ENCODE measurements around the gene NRIP1. TPM values are rescaled to one million over a fixed set of nuclear protein-coding genes. Genes with fewer than 3 reads are reported as not detected.

NRIP1 gene
- total RNA-seq, 1 experiment from 2014 or later = 19.1 TPM

GRCh38 chr21:14949603-14950002 lies 115.2 kb downstream of the NRIP1 start:
- Histone ChIP-seq H3K36me3 (ENCODE audit: control insufficient read depth, insufficient read depth, low read length) (no peaks in the 10 kb centered on the region), H3K4me1 (ENCODE audit: control insufficient read depth, insufficient read depth, low read length) (no peaks in the 10 kb centered on the region), H3K27me3 (ENCODE audit: control insufficient read depth, insufficient read depth, low read length) (no peaks in the 10 kb centered on the region), H3K9me3 (ENCODE audit: control insufficient read depth, insufficient read depth, low read depth, low read length) (no peaks in the 10 kb centered on the region), H3K4me3 (ENCODE audit: low read depth in 2 of 2, low read length in 2 of 2) (no peak overlapping the region), H3K27ac (ENCODE audit: low read length) (no peak overlapping the region)
- DNase-seq (ENCODE audit: low read depth, low spot score) (no peak), ATAC-seq (no peak)
- in situ Hi-C loops (cut with HindIII; ENCODE audit: low pct_unique_long_range_greater_than_20kb, low sequenced_read_pairs) (no loop called here), intact Hi-C loops (cut with micrococcal nuclease; ENCODE audit: unreplicated experiment) (no loop called here)
- BruUV-seq (replicated peaks) = no TSS peak
- ChIA-PET POLR2A (no interaction called here), CTCF (no interaction called here)
- TF ChIP-seq TCF7L2 (IDR thresholded peaks at IDR 0.05; ENCODE audit: low read depth, low read length) (no peak), REST (IDR thresholded peaks at IDR 0.05; ENCODE audit: insufficient read depth in 1 of 2, low read depth in 2 of 2, low read length in 1 of 2) (no peak), POLR2AphosphoS5 (IDR thresholded peaks at IDR 0.05; ENCODE audit: low read depth, low read length) (no peak), SIN3A (IDR thresholded peaks at IDR 0.05; ENCODE audit: borderline replicate concordance, insufficient read depth, low read depth, low read length) (no peak), CTCF (IDR thresholded peaks at IDR 0.05) (no peak)

GRCh38 chr21:14947613-14948160 lies 117.1 kb downstream of the NRIP1 start:
- TF ChIP-seq POLR2AphosphoS5 (IDR thresholded peaks at IDR 0.05; ENCODE audit: low read depth, low read length) = no peak
- BruUV-seq (replicated peaks) = no TSS peak
- H3K36me3 ChIP-seq (ENCODE audit: control insufficient read depth, insufficient read depth, low read length) = no peaks in the 10 kb centered on the region
- H3K27me3 ChIP-seq (ENCODE audit: control insufficient read depth, insufficient read depth, low read length) = no peaks in the 10 kb centered on the region
- H3K9me3 ChIP-seq (ENCODE audit: control insufficient read depth, insufficient read depth, low read depth, low read length) = no peaks in the 10 kb centered on the region
- DNase-seq (ENCODE audit: low read depth, low spot score) (no peak), ATAC-seq (no peak)
- in situ Hi-C loops (cut with HindIII; ENCODE audit: low pct_unique_long_range_greater_than_20kb, low sequenced_read_pairs) = no loop called here
- ChIA-PET CTCF (no interaction called here), POLR2A (no interaction called here)
- H3K4me3 ChIP-seq (ENCODE audit: low read depth in 2 of 2, low read length in 2 of 2) = no peak overlapping the region
- H3K4me1 ChIP-seq (ENCODE audit: control insufficient read depth, insufficient read depth, low read length) = no peaks in the 10 kb centered on the region
- H3K27ac ChIP-seq (ENCODE audit: low read length) = no peak overlapping the region
- intact Hi-C loops (cut with micrococcal nuclease; ENCODE audit: unreplicated experiment) = no loop called here

GRCh38 chr21:14945176-14945575 lies 119.6 kb downstream of the NRIP1 start:
- no peaks in the 10 kb centered on the region for H3K4me1 ChIP-seq (ENCODE audit: control insufficient read depth, insufficient read depth, low read length)
- intact Hi-C loops (cut with micrococcal nuclease; ENCODE audit: unreplicated experiment) (no loop called here), in situ Hi-C loops (cut with HindIII; ENCODE audit: low pct_unique_long_range_greater_than_20kb, low sequenced_read_pairs) (no loop called here)
- ChIA-PET POLR2A (no interaction called here), CTCF (no interaction called here)
- no peak overlapping the region for H3K27ac ChIP-seq (ENCODE audit: low read length)
- no peak for ATAC-seq
- BruUV-seq (replicated peaks) = no TSS peak
- TF ChIP-seq REST (IDR thresholded peaks at IDR 0.05; ENCODE audit: insufficient read depth in 1 of 2, low read depth in 2 of 2, low read length in 1 of 2) (no peak), SIN3A (IDR thresholded peaks at IDR 0.05; ENCODE audit: borderline replicate concordance, insufficient read depth, low read depth, low read length) (no peak), POLR2AphosphoS5 (IDR thresholded peaks at IDR 0.05; ENCODE audit: low read depth, low read length) (no peak), CTCF (IDR thresholded peaks at IDR 0.05) (no peak), TCF7L2 (IDR thresholded peaks at IDR 0.05; ENCODE audit: low read depth, low read length) (no peak)
- no peaks in the 10 kb centered on the region for H3K27me3 ChIP-seq (ENCODE audit: control insufficient read depth, insufficient read depth, low read length)
- H3K4me3 ChIP-seq (ENCODE audit: low read depth in 2 of 2, low read length in 2 of 2) = no peak overlapping the region
- no peaks in the 10 kb centered on the region for H3K9me3 ChIP-seq (ENCODE audit: control insufficient read depth, insufficient read depth, low read depth, low read length)
- H3K36me3 ChIP-seq (ENCODE audit: control insufficient read depth, insufficient read depth, low read length) = no peaks in the 10 kb centered on the region
- no peak for DNase-seq (ENCODE audit: low read depth, low spot score)
